Measurements from ENCODE around the gene SOS2.
"Not testable (repeated sequence)": the region's sequence is repeated elsewhere in the genome, so short reads cannot be mapped to it uniquely, and the experiment has no call there.

The SOS2 gene

GRCh38 chr14:50212726-50213125, 18.7 kb downstream of the SOS2 start:
- DNase-seq: peak; percentile 40 to 71
- TF ChIP-seq GATA1 (IDR thresholded peaks at IDR 0.05; ENCODE audit: low read depth, low read length) (no peak), POLR2A (IDR thresholded peaks at IDR 0.05; ENCODE audit: low read length) (no peak)

DNA sequence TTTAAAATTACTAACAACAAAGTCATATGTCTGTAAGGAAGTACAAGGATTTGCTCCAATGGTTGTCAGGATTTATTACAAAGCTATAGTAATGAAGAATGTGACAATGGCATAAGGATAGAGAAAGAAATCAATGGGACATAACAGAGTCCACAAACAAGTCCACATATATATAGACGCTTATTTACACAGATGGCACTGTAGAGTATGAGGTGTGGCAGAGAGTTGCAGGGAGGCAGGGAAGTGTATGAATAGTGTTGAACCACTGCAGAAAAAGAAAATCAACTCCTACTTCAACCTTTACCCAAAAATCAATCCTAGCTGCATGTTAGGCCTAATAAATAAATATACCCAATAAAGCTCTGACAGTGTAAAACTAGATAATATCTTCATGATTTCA, 21.3 kb downstream of the SOS2 start:
- no peak for DNase-seq
- TF ChIP-seq POLR2A (IDR thresholded peaks at IDR 0.05; ENCODE audit: low read length): no peak
- no peak for TF ChIP-seq GATA1 (IDR thresholded peaks at IDR 0.05; ENCODE audit: low read depth, low read length)

- TF ChIP-seq POLR2A (IDR thresholded peaks at IDR 0.05; ENCODE audit: low read length) (no peak), GATA1 (IDR thresholded peaks at IDR 0.05; ENCODE audit: low read depth, low read length) (no peak)
- no peak for DNase-seq
These were observed 32.9 kb downstream of the SOS2 start for GRCh38 chr14:50198499-50198898.

DNA sequence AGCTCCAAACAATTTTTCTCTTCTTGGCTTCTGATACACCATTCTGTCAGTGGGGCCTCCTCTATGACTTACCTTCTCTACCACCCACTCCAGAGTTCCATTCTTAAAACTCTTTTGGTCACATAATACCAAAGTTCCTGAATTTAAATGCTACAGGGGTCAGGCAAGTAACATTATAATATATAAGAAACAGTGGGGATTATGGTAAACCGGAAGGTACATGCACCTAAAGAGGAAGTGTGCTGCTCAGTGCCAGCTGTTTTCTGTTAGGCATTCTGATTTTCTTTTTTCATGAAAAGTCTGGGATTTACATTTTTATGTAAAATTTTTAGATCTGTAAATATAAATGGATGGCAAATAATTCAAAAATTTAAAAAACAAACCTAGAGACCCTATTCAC, 39.9 kb downstream of the SOS2 start:
- no peak for DNase-seq
- no peak for TF ChIP-seq GATA1 (IDR thresholded peaks at IDR 0.05; ENCODE audit: low read depth, low read length)
- TF ChIP-seq POLR2A (IDR thresholded peaks at IDR 0.05; ENCODE audit: low read length): no peak

GRCh38 chr14:50186107-50186506, 45.3 kb downstream of the SOS2 start:
- DNase-seq: no peak
- TF ChIP-seq POLR2A (IDR thresholded peaks at IDR 0.05; ENCODE audit: low read length) (no peak), GATA1 (IDR thresholded peaks at IDR 0.05; ENCODE audit: low read depth, low read length) (no peak)

DNA sequence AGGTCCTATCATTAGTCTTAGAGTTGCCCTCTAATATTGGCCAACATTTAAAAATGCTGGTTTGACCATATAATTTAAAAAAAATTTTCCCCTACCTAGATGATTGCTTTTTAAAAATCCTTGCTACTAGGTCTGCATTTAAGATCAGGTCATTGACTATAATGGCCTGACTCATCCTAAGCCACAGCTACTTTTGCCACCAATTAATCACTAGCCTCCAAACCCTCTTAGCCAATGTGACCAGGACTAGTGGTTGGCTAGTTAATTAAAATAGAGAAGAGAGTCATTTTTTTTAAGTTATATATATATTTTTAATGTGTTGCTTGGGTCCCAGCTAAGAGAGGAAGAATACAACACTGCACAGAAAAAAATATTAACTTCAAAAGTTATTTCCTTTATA, 57.5 kb downstream of the SOS2 start:
- no peak for TF ChIP-seq GATA1 (IDR thresholded peaks at IDR 0.05; ENCODE audit: low read depth, low read length)
- TF ChIP-seq POLR2A (IDR thresholded peaks at IDR 0.05; ENCODE audit: low read length): no peak
- no peak for DNase-seq

- TF ChIP-seq GATA1 (IDR thresholded peaks at IDR 0.05; ENCODE audit: low read depth, low read length): no peak
These were observed 59.5 kb downstream of the SOS2 start for GRCh38 chr14:50171895-50172294.

GRCh38 chr14:50167381-50167780, 64.0 kb downstream of the SOS2 start:
- not testable (repeated sequence) for DNase-seq

More at GRCh38 chr14:50171895-50172294, 59.5 kb downstream of the SOS2 start:
- DNase-seq: no peak

GRCh38 chr14:50156111-50156510, 75.3 kb downstream of the SOS2 start:
- DNase-seq: no peak
- TF ChIP-seq POLR2A (IDR thresholded peaks at IDR 0.05; ENCODE audit: low read length): no peak
- TF ChIP-seq GATA1 (IDR thresholded peaks at IDR 0.05; ENCODE audit: low read depth, low read length): no peak

DNA sequence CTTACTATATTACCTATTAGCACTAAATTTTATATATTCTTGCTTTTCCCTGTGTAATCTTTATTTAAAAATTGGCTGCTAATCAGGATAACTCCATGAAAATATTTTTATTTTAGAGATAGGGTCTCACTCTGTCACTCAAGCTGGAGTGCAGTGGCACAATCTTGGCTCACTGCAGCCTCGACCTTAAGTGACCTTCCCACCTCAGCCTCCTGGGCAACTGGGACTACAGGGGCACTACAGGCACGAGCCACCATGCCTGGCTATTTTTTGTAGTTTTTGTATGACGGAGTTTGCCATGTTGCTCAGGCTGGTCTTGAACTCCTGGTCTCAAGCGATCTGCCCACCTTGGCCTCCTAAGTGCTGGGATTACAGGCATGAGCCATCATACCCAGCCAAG, 82.6 kb downstream of the SOS2 start:
- TF ChIP-seq GATA1 (IDR thresholded peaks at IDR 0.05; ENCODE audit: low read depth, low read length): no peak
- TF ChIP-seq POLR2A (IDR thresholded peaks at IDR 0.05; ENCODE audit: low read length): no peak

DNA sequence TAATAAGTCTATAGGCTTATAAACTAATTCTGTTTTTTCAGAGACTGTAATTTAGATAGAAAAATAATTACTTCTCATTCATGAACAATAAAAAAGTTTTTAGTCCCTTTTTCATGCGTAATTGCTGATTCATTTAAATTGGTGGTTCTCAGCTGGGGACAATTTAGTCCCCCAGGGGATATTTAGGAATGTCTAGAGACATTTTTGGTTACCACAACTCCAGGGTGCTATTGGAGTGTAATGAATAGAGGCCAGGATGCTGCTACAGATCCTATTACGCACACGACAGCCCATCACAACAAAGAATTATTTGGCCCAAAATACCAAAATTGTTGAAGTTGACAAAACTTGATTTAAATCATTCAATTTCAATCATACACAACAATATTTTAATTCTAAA, 92.2 kb downstream of the SOS2 start:
- DNase-seq: no peak
- TF ChIP-seq GATA1 (IDR thresholded peaks at IDR 0.05; ENCODE audit: low read depth, low read length): no peak
- TF ChIP-seq POLR2A (IDR thresholded peaks at IDR 0.05; ENCODE audit: low read length): no peak

More for the DNA sequence above, 82.6 kb downstream of the SOS2 start:
- no peak for DNase-seq

GRCh38 chr14:50127802-50128201, 103.6 kb downstream of the SOS2 start:
- TF ChIP-seq POLR2A (IDR thresholded peaks at IDR 0.05; ENCODE audit: low read length): no peak
- no peak for DNase-seq

GRCh38 chr14:50123062-50123461, 108.3 kb downstream of the SOS2 start:
- TF ChIP-seq GATA1 (IDR thresholded peaks at IDR 0.05; ENCODE audit: low read depth, low read length) (no peak), POLR2A (IDR thresholded peaks at IDR 0.05; ENCODE audit: low read length) (no peak)
- DNase-seq: no peak

DNA sequence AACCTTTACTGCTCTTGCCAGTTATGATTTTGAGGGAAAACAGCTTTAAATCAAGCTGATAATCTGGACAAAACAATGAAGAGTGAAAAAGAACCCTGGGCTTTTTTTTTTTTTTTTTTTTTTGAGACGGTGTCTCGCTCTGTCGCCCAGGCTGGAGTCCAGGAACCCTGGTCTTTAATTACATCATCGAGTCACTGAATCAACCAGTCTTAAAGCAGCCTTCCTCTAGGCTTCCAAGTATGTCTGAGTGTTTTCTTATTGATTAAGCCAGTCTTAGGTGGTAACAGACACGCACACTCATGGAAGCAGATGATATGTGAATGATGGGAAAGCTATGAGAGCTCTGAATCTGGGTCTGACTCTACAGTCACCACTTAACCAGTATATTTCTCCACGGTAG, 109.1 kb downstream of the SOS2 start:
- no peak for TF ChIP-seq POLR2A (IDR thresholded peaks at IDR 0.05; ENCODE audit: low read length)
- TF ChIP-seq GATA1 (IDR thresholded peaks at IDR 0.05; ENCODE audit: low read depth, low read length): no peak
- no peak for DNase-seq

DNA sequence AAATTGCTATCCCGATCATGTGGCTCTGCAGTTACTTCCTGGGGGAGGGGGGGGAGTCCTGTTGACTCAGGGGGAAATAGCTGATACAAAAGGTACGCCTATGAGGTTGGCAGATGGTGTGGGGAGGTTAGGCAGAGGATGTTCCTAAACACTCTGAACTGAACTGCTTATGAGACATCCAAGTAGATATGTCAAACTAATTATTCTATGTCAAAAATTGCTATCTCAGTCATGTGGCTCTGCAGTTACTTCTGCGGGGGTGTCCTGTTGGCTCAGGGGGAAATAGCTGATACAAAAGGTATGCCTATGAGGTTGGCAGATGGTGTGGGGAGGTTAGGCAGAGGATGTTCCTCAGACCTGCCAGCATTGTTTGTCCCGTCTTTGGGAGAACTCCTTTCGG, 109.9 kb downstream of the SOS2 start:
- no peak for DNase-seq

GRCh38 chr14:50117456-50117855, 113.9 kb downstream of the SOS2 start:
- DNase-seq: no peak
- TF ChIP-seq GATA1 (IDR thresholded peaks at IDR 0.05; ENCODE audit: low read depth, low read length): no peak
- TF ChIP-seq POLR2A (IDR thresholded peaks at IDR 0.05; ENCODE audit: low read length): no peak

More for the DNA sequence above, 109.9 kb downstream of the SOS2 start:
- TF ChIP-seq GATA1 (IDR thresholded peaks at IDR 0.05; ENCODE audit: low read depth, low read length): no peak
- no peak for TF ChIP-seq POLR2A (IDR thresholded peaks at IDR 0.05; ENCODE audit: low read length)

All from erythroblast (primary cell).